ENCODE data around the gene UNK. TPM values are rescaled to one million over a fixed set of nuclear protein-coding genes. Genes with fewer than 3 reads are reported as not detected.
A peak's percentile ranks its signal among the peaks of the same experiment; 100 is the strongest.

The UNK gene
- total RNA-seq, 1 donor from 2014 or later = 61.2 TPM

DNA sequence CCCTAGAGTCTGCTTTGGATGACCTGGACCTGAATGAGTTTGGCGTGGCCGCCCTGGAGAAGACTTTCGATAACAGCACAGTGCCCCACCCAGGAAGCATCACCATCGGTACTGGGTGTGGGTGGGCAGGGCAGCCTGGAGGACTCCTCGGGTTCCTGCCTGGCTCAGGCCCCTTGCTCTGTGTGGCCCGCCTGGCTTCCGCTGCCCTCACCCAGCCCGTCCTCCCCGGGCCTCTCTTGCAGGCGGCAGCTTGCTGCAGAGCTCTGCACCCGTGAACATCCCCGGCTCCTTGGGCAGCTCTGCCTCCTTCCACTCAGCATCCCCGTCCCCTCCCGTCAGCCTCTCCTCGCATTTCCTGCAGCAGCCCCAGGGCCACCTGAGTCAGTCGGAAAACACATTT is 35.1 kb downstream of the UNK start:
- DNase-seq (no peak), ATAC-seq (ENCODE audit: low read depth) (no peak)
- peaks cover 5% of the 10 kb centered on the region for H3K4me1 Mint-ChIP-seq
- no peak overlapping the region for H3K4me3 Mint-ChIP-seq
- CTCF ChIA-PET = interaction anchor here (0.8 to 1.6 kb wide), 2 partner anchors 10 to 1938 kb away, joined by 3 read pairs; no protein-coding TSS in a partner anchor
- intact Hi-C loops (cut with micrococcal nuclease) = no loop called here
- TF ChIP-seq CTCF (IDR thresholded peaks at IDR 0.05) = no peak
- H3K27ac Mint-ChIP-seq = peak overlapping the region; percentile 18
- H3K27me3 Mint-ChIP-seq = no peaks in the 10 kb centered on the region
- peaks cover 64% of the 10 kb centered on the region for H3K36me3 Mint-ChIP-seq (ENCODE audit: low read depth)
- POLR2A ChIA-PET = no interaction called here
- H3K9me3 Mint-ChIP-seq = no peaks in the 10 kb centered on the region

DNA sequence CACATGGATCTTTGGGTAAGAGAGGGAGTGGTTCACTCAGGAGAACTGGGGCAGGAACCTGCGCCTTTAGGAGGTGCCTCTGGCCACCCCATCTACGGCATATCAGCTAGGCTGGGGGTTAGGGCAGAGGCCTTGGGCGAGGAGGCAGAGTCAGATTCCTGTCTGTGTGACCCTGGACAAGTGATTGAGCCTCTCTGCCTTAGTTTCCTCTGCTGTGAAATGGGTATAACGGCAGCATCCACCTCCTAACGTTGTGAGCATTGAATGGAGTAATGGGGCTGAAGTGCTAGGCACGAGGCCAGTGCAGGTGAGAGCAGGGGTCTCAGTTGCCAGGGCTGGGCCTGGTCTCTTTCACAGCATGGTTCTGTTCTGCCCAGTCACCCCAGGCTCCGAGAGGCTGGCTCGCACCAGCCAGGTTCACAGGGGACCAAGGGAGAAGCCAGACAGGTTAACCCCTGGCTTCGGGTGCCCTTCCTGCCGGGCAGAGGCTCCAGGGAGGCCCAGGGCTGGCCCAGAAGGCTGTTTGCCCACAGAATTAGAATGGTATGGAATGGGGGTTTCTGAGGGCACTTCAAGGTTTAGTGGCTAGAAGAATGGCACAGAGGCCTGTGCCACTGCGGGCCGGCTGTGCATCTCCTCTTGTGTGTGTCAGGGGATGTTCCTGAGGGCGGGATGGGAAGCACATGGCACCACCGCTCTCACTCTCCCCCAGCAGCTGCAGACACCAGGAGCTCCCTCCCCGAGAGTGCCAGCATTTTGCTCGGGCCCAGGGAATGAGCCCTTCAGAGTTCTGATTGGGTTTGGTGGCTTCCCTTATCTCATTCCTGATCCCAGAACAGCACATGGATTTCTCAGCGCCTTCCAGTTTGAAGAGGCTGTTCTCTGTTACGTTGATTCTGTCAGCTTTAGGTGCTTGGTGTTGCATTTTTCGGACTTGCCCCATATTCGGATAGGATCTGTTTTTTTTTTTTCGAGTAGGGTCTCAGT is 35.8 kb downstream of the UNK start:
- H3K27me3 Mint-ChIP-seq = no peaks in the 10 kb centered on the region
- H3K9me3 Mint-ChIP-seq = no peaks in the 10 kb centered on the region
- no peak overlapping the region for H3K27ac Mint-ChIP-seq
- H3K36me3 Mint-ChIP-seq (ENCODE audit: low read depth) = peaks cover 64% of the 10 kb centered on the region
- peaks cover 5% of the 10 kb centered on the region for H3K4me1 Mint-ChIP-seq
- DNase-seq = no peak
- intact Hi-C loops (cut with micrococcal nuclease) = no loop called here
- POLR2A ChIA-PET = interaction anchor here (0.6 to 0.7 kb wide), 4 partner anchors 16 to 329 kb away, joined by 3 to 4 read pairs (median 3); no protein-coding TSS in a partner anchor
- CTCF ChIA-PET = interaction anchor here (0.8 kb wide), 1 partner anchor 1938 kb away, joined by 3 read pairs; no protein-coding TSS in a partner anchor
- ATAC-seq (ENCODE audit: low read depth) = no peak
- H3K4me3 Mint-ChIP-seq = no peak overlapping the region
- no peak for TF ChIP-seq CTCF (IDR thresholded peaks at IDR 0.05)

- Mint-ChIP-seq H3K36me3 (ENCODE audit: low read depth) (peaks cover 61% of the 10 kb centered on the region), H3K27me3 (no peaks in the 10 kb centered on the region), H3K9me3 (no peaks in the 10 kb centered on the region), H3K4me1 (peaks cover 5% of the 10 kb centered on the region), H3K27ac (no peak overlapping the region), H3K4me3 (no peak overlapping the region)
- intact Hi-C loops (cut with micrococcal nuclease) = no loop called here
- no peak for DNase-seq
- no peak for ATAC-seq (ENCODE audit: low read depth)
- ChIA-PET POLR2A (interaction anchor here (0.6 to 1.3 kb wide), 6 partner anchors 12 to 489 kb away, joined by 3 to 5 read pairs (median 4); partner anchors contain the start of gene UNC13D), CTCF (no interaction called here)
- no peak for TF ChIP-seq CTCF (IDR thresholded peaks at IDR 0.05)
These were observed 36.9 kb downstream of the UNK start for GRCh38 chr17:75821552-75821951.

- peaks cover 9% of the 10 kb centered on the region for H3K4me1 Mint-ChIP-seq
- intact Hi-C loops (cut with micrococcal nuclease) = no loop called here
- no peak overlapping the region for H3K4me3 Mint-ChIP-seq
- no peaks in the 10 kb centered on the region for H3K27me3 Mint-ChIP-seq
- H3K36me3 Mint-ChIP-seq (ENCODE audit: low read depth) = peaks cover 58% of the 10 kb centered on the region
- H3K27ac Mint-ChIP-seq = no peak overlapping the region
- H3K9me3 Mint-ChIP-seq = no peaks in the 10 kb centered on the region
- CTCF ChIA-PET = no interaction called here
- no peak for ATAC-seq (ENCODE audit: low read depth)
- DNase-seq = no peak
- POLR2A ChIA-PET = interaction anchor here (0.6 to 1.3 kb wide), 3 partner anchors 13 to 223 kb away, joined by 3 to 5 read pairs (median 3); partner anchors contain the start of gene UNC13D
- no peak for TF ChIP-seq CTCF (IDR thresholded peaks at IDR 0.05)
These were observed 37.7 kb downstream of the UNK start for GRCh38 chr17:75822119-75822799.

DNA sequence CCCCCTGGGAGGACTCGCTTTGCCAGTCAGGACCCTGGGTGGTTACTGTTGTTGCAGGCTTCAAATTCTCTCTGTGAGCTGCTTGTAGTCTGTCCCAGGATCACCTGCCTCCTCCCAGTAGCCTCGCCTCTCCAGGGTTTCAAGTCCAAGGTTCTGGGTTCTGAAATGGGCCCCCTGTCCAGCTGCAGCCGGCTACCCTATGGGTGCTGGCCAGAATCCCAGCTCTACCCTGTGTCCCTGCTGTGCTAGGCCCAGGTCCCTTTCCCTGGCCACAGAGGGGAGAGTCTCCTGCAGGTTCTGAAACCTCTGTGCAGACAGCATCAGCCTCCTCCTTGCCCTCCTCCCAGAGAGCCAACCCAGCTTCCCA is 38.2 kb downstream of the UNK start:
- Mint-ChIP-seq H3K4me1 (peaks cover 13% of the 10 kb centered on the region), H3K36me3 (ENCODE audit: low read depth) (peaks cover 53% of the 10 kb centered on the region), H3K4me3 (no peak overlapping the region), H3K9me3 (no peaks in the 10 kb centered on the region), H3K27me3 (no peaks in the 10 kb centered on the region), H3K27ac (no peak overlapping the region)
- ATAC-seq (ENCODE audit: low read depth) (no peak), DNase-seq (no peak)
- CTCF ChIA-PET = no interaction called here
- POLR2A ChIA-PET = interaction anchor here (0.6 to 1.2 kb wide), 5 partner anchors 14 to 223 kb away, joined by 3 to 4 read pairs (median 3); no protein-coding TSS in a partner anchor
- intact Hi-C loops (cut with micrococcal nuclease) = no loop called here
- TF ChIP-seq CTCF (IDR thresholded peaks at IDR 0.05) = no peak

Measured in activated B cell treated with CpG ODN at 0.5 μM for 24 hours (primary cell).